ENCODE data around the gene FAM162A.

The FAM162A gene

DNA sequence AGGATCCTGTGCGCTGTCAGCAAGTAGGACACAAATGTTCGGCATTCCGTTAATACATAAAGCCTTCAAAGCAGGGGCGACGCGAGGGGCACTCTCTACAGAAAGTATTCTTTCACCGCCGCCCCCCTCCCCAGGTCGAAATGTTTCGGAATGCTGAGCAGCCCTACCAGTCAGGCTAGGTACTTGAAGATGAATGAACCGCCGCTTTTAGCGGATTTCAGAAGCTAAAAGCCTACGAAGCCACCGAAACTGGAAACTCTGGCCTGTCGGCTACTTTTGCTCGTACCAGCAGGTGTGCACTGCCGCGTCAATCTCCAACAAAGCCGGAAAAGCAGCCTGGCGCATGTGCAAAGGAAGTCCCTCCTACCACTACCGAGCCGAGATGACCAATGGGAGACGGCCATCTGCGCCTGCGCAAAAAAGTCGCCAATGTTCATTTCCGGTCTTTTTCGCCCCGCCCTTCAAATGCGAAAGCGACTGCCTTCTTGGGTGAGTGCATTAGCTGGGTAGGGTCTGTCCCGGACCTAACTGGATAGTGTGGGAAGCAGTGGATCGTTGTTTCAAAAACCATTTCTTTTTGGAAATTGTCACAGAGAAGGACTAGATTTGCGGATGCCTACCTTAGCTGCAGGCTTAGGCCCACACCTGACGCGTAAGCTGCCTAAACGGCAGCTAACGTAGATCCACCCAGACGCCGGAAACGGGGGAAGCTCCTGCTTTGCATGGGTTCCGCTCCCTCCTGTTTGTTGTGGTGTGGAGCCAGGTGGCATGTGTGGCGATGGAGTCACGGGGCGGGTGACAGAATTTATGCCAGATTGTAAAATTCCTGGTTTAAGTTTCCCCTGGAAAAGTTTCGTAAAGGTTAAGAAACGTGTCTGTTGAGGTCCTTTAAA lies 32.0 kb downstream of the FAM162A start, which contains the start of gene WDR5B:
Gene WDR5B, minus strand, starts transcription at position 301 of the 893 bp plus-strand sequence. CDS start 534 bp downstream, outside the sequence.
- peak within 1 kb of the TSS; percentile 78 for H3K4me3 ChIP-seq (ENCODE audit: low read length)
- DNase-seq (ENCODE audit: low read depth): peak; percentile 96
- TF ChIP-seq, protein P1, sequence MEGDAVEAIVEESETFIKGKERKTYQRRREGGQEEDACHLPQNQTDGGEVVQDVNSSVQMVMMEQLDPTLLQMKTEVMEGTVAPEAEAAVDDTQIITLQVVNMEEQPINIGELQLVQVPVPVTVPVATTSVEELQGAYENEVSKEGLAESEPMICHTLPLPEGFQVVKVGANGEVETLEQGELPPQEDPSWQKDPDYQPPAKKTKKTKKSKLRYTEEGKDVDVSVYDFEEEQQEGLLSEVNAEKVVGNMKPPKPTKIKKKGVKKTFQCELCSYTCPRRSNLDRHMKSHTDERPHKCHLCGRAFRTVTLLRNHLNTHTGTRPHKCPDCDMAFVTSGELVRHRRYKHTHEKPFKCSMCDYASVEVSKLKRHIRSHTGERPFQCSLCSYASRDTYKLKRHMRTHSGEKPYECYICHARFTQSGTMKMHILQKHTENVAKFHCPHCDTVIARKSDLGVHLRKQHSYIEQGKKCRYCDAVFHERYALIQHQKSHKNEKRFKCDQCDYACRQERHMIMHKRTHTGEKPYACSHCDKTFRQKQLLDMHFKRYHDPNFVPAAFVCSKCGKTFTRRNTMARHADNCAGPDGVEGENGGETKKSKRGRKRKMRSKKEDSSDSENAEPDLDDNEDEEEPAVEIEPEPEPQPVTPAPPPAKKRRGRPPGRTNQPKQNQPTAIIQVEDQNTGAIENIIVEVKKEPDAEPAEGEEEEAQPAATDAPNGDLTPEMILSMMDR (conservative IDR thresholded peaks at IDR 0.05; ENCODE audit: low read length): peak; percentile 22

DNA sequence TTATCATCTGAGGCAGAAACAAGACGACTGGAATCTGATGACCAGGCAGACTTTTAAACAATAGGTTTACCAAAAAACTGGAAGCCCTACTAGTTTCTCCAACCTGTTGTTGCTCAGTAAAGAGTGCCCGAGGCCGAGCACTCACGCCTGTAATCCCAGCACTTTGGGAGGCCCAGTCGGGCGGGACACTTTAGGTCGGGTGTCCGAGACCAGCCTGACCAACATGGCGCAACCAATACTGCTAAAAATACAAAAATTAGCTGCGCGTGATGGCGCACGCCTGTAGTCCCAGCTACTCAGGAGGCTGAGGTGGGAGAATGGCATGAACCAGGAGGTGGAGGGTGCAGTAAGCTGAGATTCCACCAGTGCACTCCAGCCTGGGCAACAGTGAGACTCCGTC lies 33.0 kb downstream of the FAM162A start:
- DNase-seq (ENCODE audit: low read depth): no peak
- TF ChIP-seq, protein P1 (conservative IDR thresholded peaks at IDR 0.05; ENCODE audit: low read length): no peak
- H3K4me3 ChIP-seq (ENCODE audit: low read length): peak overlapping the region; percentile 78

DNA sequence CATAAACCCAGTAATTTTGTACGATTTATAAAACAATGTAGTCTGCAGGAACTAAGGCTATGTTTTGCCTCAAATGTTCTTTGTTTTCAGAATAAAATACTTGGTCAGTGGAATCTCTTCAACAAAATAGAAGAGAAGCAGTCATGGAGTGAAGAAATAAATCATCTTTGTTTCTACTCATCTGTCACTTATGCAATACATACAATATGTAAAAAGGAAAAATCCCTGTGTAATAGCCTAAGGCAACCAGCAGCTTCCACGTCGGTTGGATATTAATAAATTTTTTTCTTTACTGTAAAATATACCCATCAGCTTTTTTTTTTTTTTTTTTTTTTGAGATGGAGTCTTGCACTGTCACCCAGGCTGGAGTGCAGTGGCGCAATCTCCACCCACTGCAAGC lies 37.1 kb downstream of the FAM162A start:
- H3K4me3 ChIP-seq (ENCODE audit: low read length): no peak overlapping the region

DNA sequence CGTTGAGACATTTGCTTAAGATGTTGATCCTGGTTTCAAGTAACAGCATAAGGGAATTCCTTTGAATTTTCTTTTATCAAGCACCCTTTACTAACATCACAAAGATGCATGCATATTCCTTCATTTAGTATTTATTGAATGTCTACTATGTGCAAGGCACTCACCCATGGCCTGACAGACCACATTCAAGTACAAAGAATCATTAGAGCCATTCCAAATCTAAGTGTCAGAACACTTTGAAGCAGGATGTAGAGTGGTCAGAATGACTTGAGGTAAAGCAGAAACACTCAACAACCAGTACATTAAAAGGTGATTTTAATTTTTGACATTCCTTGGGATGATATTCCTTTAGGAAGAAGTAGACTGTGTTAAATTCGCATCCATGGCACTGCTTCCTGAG lies 37.9 kb downstream of the FAM162A start:
- DNase-seq (ENCODE audit: low read depth): no peak
- H3K4me3 ChIP-seq (ENCODE audit: low read length): no peak overlapping the region
- TF ChIP-seq, protein P1 (conservative IDR thresholded peaks at IDR 0.05; ENCODE audit: low read length): no peak

More for the DNA sequence above, 37.1 kb downstream of the FAM162A start:
- DNase-seq (ENCODE audit: low read depth): no peak
- TF ChIP-seq, protein P1 (conservative IDR thresholded peaks at IDR 0.05; ENCODE audit: low read length): no peak

DNA sequence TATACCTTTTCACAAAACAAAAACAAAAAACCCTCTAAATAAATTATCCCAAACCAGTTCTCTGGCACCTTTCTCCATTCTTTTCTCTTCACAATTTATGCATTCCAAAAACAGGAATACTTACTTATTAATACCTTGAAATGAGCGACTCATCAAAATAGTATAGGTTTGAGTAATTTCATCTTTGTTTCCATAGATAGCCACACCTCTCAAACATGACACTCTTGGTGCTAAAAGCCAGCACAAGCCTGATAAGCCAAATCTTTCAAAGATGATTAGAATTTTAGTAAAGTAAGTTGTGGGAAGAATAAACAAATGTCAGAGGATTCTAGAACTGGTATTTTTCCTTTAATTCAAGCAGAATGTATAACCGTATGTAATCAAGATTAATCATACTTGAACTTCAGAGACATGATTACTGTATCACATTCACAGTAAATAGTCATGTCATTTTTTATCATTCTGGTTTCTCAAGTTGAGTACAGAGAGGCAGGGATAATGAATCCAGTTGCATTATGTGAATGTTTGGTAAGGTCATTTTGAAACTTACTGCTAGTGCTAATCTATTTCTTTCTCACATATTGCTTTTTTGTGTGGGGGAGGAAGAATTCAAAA lies 44.0 kb downstream of the FAM162A start:
- DNase-seq (ENCODE audit: low read depth): no peak
- TF ChIP-seq, protein P1 (conservative IDR thresholded peaks at IDR 0.05; ENCODE audit: low read length): no peak

DNA sequence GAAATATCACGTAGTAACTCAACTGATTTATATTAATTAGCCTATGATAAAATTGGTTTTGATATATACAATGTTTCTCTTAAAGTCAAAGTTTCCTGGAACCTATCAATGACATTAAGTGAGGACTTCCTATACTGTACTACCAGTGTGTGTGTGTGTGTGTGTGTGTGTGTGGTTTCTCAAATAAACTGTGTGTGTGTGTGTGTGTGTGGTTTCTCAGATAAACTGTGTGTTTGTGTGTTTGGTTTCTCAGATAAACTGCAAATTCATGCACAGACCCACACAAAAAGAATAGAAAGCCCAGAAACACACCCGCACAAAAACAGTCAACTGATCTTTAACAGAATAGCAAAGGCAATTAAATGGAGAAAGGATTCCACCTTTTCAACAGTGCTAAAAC lies 46.4 kb downstream of the FAM162A start:
- no peak overlapping the region for H3K4me3 ChIP-seq (ENCODE audit: low read length)
- DNase-seq (ENCODE audit: low read depth): no peak
- TF ChIP-seq, protein P1 (conservative IDR thresholded peaks at IDR 0.05; ENCODE audit: low read length): no peak

More for the DNA sequence above, 44.0 kb downstream of the FAM162A start:
- H3K4me3 ChIP-seq (ENCODE audit: low read length): no peak overlapping the region
